PC-3 (cell line): ENCODE data around the gene RTTN. TPM values are rescaled to one million over a fixed set of nuclear protein-coding genes. Genes with fewer than 3 reads are reported as not detected.

Experiments
- ATAC-seq: fragments of 200-7000 bp; cut with Tn5 transposase; 2 replicates; pipeline ENCODE4 v1.9.1; 2020; ENCODE audit warnings: mild to moderate bottlenecking, moderate library complexity
- BruUV-seq: library from RNA; stranded (reverse); fragments of 400-500 nt; replicated peaks from 2 replicates; lab custom pipeline; 2021; lab: Mats Ljungman, UMichigan
- CTCF ChIA-PET: fragments of 300-600 bp; sonication (Branson Sonifier 250); formaldehyde crosslinking; loops from one replicate; lab custom pipeline; 2022; ENCODE audit warnings: antibody characterized with exemption; lab: Charles Lee
- POLR2A ChIA-PET: fragments of 300-600 bp; sonication (Branson Sonifier 250); formaldehyde crosslinking; loops from one replicate; lab custom pipeline; 2022; ENCODE audit warnings: antibody characterized with exemption; ENCODE audit not compliant: unreplicated experiment; lab: Charles Lee
- DNase-seq: peaks from one replicate; pipeline ENCODE4 v3.0.0-alpha.2; 2015
- H2AFZ ChIP-seq: fragments of 300-600 bp; sonication (generic); 2 replicates; pipeline ENCODE4 v1.6.0; 2016; ENCODE audit warnings: antibody characterized with exemption, low read length
- H3F3A ChIP-seq: fragments of 300-600 bp; sonication (generic); one replicate; pipeline ENCODE4 v1.6.0; 2017; ENCODE audit warnings: antibody characterized with exemption, low read length, control low read depth, mild to moderate bottlenecking; ENCODE audit not compliant: unreplicated experiment
- H3K27ac ChIP-seq: fragments of 300-600 bp; sonication (generic); 2 replicates; pipeline ENCODE4 v1.5.1; 2016; ENCODE audit warnings: mild to moderate bottlenecking, low read length
- H3K27me3 ChIP-seq: fragments of 300-600 bp; sonication (generic); 2 replicates; pipeline ENCODE4 v1.6.1; 2016; ENCODE audit warnings: low read length, mixed read lengths
- H3K36me3 ChIP-seq: fragments of 300-600 bp; sonication (generic); 2 replicates; pipeline ENCODE4 v1.6.1; 2016; ENCODE audit warnings: low read depth, mixed run types, low read length, mixed read lengths
- H3K4me1 ChIP-seq: fragments of 300-600 bp; sonication (generic); 2 replicates; pipeline ENCODE4 v1.5.1; 2016; ENCODE audit warnings: low read length; ENCODE audit not compliant: insufficient read depth
- H3K4me2 ChIP-seq: fragments of 300-600 bp; sonication (generic); 2 replicates; pipeline ENCODE4 v1.6.0; 2016; ENCODE audit warnings: low read length
- H3K4me3 ChIP-seq: fragments of 300-600 bp; sonication (generic); 2 replicates; pipeline ENCODE4 v1.5.1; 2016; ENCODE audit warnings: mild to moderate bottlenecking, low read length, mixed read lengths
- H3K79me2 ChIP-seq: fragments of 300-600 bp; sonication (generic); 2 replicates; pipeline ENCODE4 v1.6.1; 2017; ENCODE audit warnings: low read length, mixed read lengths
- H3K9ac ChIP-seq: fragments of 300-600 bp; sonication (generic); 2 replicates; pipeline ENCODE4 v1.6.0; 2016; ENCODE audit warnings: mild to moderate bottlenecking, low read length
- H3K9me2 ChIP-seq: fragments of 300-600 bp; sonication (generic); replicated peaks from 2 replicates; pipeline ENCODE4 v1.6.1; 2016; ENCODE audit warnings: mixed run types, low read length, mixed read lengths
- H3K9me3 ChIP-seq: fragments of 300-600 bp; sonication (generic); 2 replicates; pipeline ENCODE4 v1.6.1; 2016; ENCODE audit warnings: low read length, mixed read lengths
- H4K20me1 ChIP-seq: fragments of 300-600 bp; sonication (generic); 2 replicates; pipeline ENCODE4 v1.6.1; 2016; ENCODE audit warnings: low read length, mixed read lengths
- CTCF ChIP-seq: fragments of 300-600 bp; sonication (generic); conservative IDR thresholded peaks from 2 replicates; pipeline ENCODE4 v1.5.1; 2017; ENCODE audit warnings: antibody characterized with exemption, low read depth, mild to moderate bottlenecking, low read length
- EZH2 ChIP-seq: fragments of 300-600 bp; sonication (generic); IDR thresholded peaks from one replicate; pipeline ENCODE4 v1.6.1; 2017; ENCODE audit warnings: antibody characterized with exemption, mild to moderate bottlenecking, low read length; ENCODE audit not compliant: unreplicated experiment
- EZH2phosphoT487 ChIP-seq: fragments of 300-600 bp; sonication (generic); IDR thresholded peaks from 2 replicates; pipeline ENCODE4 v1.6.1; 2018; ENCODE audit warnings: mild to moderate bottlenecking, antibody characterized with exemption, low read length, borderline replicate concordance
- intact Hi-C: fragments of 100-400 bp; cut with micrococcal nuclease; formaldehyde crosslinking; loops from 2 replicates; pipeline ENCODE4 v1.9.0; 2023
- total RNA-seq: library from RNA; depleted of rRNA; stranded (reverse); fragments of >200 nt; gene quantifications from 2 replicates; pipeline ENCODE4 v1.2.3, GENCODE V29; 2014

The RTTN gene
- total RNA-seq, 1 experiment from 2014 or later: 24.7 TPM

- H3K36me3 ChIP-seq: peaks cover 31% of the 10 kb centered on the region
- intact Hi-C loops: no loop called here
- no peak for DNase-seq
- no TSS peak for BruUV-seq
- TF ChIP-seq EZH2 (no peak), CTCF (no peak), EZH2phosphoT487 (no peak)
- H3K79me2 ChIP-seq: no peaks in the 10 kb centered on the region
- H3K4me2 ChIP-seq: no peak overlapping the region
- H3K9ac ChIP-seq: no peak overlapping the region
- no peaks in the 10 kb centered on the region for H3F3A ChIP-seq
- H3K4me3 ChIP-seq: no peak overlapping the region
- H3K27ac ChIP-seq: no peak overlapping the region
- no peak for ATAC-seq
- no peaks in the 10 kb centered on the region for H3K9me3 ChIP-seq
- no peak overlapping the region for H2AFZ ChIP-seq
- ChIA-PET POLR2A (no interaction called here), CTCF (no interaction called here)
- H3K9me2 ChIP-seq: no peaks in the 10 kb centered on the region
- no peaks in the 10 kb centered on the region for H4K20me1 ChIP-seq
- no peaks in the 10 kb centered on the region for H3K27me3 ChIP-seq
- peaks cover 8% of the 10 kb centered on the region; the same call in 1 of the 2 replicates for H3K4me1 ChIP-seq
Measured at GRCh38 chr18:70183441-70183840, 22.0 kb downstream of the RTTN start.

GRCh38 chr18:70182548-70182947, 22.9 kb downstream of the RTTN start:
- H3K9me3 ChIP-seq: no peaks in the 10 kb centered on the region
- no peak overlapping the region for H3K27ac ChIP-seq
- no peaks in the 10 kb centered on the region for H3K27me3 ChIP-seq
- no peak for DNase-seq
- H3K4me1 ChIP-seq: peaks cover 8% of the 10 kb centered on the region; the same call in 1 of the 2 replicates
- H2AFZ ChIP-seq: no peak overlapping the region
- H3F3A ChIP-seq: no peaks in the 10 kb centered on the region
- H3K36me3 ChIP-seq: peaks cover 31% of the 10 kb centered on the region; the same call in 1 of the 2 replicates
- no peaks in the 10 kb centered on the region for H4K20me1 ChIP-seq
- no peaks in the 10 kb centered on the region for H3K9me2 ChIP-seq
- ChIA-PET CTCF (no interaction called here), POLR2A (no interaction called here)
- intact Hi-C loops: no loop called here
- no TSS peak for BruUV-seq
- H3K4me2 ChIP-seq: no peak overlapping the region
- ATAC-seq: no peak
- H3K9ac ChIP-seq: no peak overlapping the region
- TF ChIP-seq EZH2phosphoT487 (no peak), CTCF (no peak), EZH2 (no peak)
- no peak overlapping the region for H3K4me3 ChIP-seq
- no peaks in the 10 kb centered on the region for H3K79me2 ChIP-seq

- ChIA-PET CTCF (no interaction called here), POLR2A (no interaction called here)
- H2AFZ ChIP-seq: no peak overlapping the region
- H3K36me3 ChIP-seq: peaks cover 23% of the 10 kb centered on the region; the same call in 1 of the 2 replicates
- peaks cover 8% of the 10 kb centered on the region; the same call in 1 of the 2 replicates for H3K4me1 ChIP-seq
- no peaks in the 10 kb centered on the region for H4K20me1 ChIP-seq
- H3K4me3 ChIP-seq: no peak overlapping the region
- no peaks in the 10 kb centered on the region for H3K27me3 ChIP-seq
- H3F3A ChIP-seq: no peaks in the 10 kb centered on the region
- ATAC-seq: no peak
- H3K9me3 ChIP-seq: no peaks in the 10 kb centered on the region
- BruUV-seq: no TSS peak
- intact Hi-C loops: no loop called here
- H3K4me2 ChIP-seq: no peak overlapping the region
- TF ChIP-seq CTCF (no peak), EZH2phosphoT487 (no peak), EZH2 (no peak)
- no peaks in the 10 kb centered on the region for H3K79me2 ChIP-seq
- DNase-seq: no peak
- H3K9ac ChIP-seq: no peak overlapping the region
- H3K9me2 ChIP-seq: no peaks in the 10 kb centered on the region
- H3K27ac ChIP-seq: no peak overlapping the region
Measured at GRCh38 chr18:70181725-70182124, 23.8 kb downstream of the RTTN start.
